ENCODE measurements around the gene NR1I2. TPM values are rescaled to one million over a fixed set of nuclear protein-coding genes. Genes with fewer than 3 reads are reported as not detected.

The NR1I2 gene
- total RNA-seq, 1 experiment from 2014 or later = 0.07 TPM

DNA sequence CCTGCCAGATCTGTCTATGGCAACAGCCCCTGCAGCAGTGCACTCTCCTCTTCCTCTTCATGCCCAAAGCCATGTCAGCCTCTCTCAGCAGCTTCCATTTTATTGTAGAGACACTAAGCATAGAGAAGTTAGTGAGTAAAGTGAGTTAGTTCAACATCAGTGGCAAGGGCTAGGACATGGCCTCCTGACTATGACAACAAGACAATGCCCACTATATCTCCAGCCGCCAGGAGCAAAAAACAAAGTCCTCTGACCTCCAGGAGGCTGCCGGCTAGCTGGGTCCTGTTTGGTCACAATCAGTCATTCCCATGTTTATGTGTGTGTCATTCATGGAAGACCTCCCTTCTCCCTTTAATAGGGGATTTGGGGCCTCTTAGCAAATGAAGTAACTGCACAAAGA is 14.9 kb downstream of the NR1I2 start:
- TF ChIP-seq, protein P1, sequence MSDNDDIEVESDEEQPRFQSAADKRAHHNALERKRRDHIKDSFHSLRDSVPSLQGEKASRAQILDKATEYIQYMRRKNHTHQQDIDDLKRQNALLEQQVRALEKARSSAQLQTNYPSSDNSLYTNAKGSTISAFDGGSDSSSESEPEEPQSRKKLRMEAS (IDR thresholded peaks at IDR 0.05) = no peak
- no peak for TF ChIP-seq SIN3A (IDR thresholded peaks at IDR 0.05; ENCODE audit: low read depth)
- no peak for TF ChIP-seq CEBPB (IDR thresholded peaks at IDR 0.05; ENCODE audit: low read depth)
- no peak for TF ChIP-seq TCF7L2 (IDR thresholded peaks at IDR 0.05; ENCODE audit: borderline replicate concordance, extremely low read depth, insufficient read depth, insufficient read length)
- TF ChIP-seq, protein P2, sequence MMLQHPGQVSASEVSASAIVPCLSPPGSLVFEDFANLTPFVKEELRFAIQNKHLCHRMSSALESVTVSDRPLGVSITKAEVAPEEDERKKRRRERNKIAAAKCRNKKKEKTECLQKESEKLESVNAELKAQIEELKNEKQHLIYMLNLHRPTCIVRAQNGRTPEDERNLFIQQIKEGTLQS (IDR thresholded peaks at IDR 0.05) = no peak
- no peak for TF ChIP-seq POLR2AphosphoS5 (IDR thresholded peaks at IDR 0.05; ENCODE audit: low read depth, low read length)
- TF ChIP-seq, protein P3, sequence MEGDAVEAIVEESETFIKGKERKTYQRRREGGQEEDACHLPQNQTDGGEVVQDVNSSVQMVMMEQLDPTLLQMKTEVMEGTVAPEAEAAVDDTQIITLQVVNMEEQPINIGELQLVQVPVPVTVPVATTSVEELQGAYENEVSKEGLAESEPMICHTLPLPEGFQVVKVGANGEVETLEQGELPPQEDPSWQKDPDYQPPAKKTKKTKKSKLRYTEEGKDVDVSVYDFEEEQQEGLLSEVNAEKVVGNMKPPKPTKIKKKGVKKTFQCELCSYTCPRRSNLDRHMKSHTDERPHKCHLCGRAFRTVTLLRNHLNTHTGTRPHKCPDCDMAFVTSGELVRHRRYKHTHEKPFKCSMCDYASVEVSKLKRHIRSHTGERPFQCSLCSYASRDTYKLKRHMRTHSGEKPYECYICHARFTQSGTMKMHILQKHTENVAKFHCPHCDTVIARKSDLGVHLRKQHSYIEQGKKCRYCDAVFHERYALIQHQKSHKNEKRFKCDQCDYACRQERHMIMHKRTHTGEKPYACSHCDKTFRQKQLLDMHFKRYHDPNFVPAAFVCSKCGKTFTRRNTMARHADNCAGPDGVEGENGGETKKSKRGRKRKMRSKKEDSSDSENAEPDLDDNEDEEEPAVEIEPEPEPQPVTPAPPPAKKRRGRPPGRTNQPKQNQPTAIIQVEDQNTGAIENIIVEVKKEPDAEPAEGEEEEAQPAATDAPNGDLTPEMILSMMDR (IDR thresholded peaks at IDR 0.05 in 2 of 3, conservative IDR thresholded peaks at IDR 0.05 in 1 of 3; ENCODE audit: borderline replicate concordance in 1 of 3, insufficient read depth in 1 of 3, low read depth in 2 of 3, low read length in 2 of 3) = no peak
- TF ChIP-seq SP1 (IDR thresholded peaks at IDR 0.05; ENCODE audit: low read depth) = no peak
- TF ChIP-seq, protein P4, sequence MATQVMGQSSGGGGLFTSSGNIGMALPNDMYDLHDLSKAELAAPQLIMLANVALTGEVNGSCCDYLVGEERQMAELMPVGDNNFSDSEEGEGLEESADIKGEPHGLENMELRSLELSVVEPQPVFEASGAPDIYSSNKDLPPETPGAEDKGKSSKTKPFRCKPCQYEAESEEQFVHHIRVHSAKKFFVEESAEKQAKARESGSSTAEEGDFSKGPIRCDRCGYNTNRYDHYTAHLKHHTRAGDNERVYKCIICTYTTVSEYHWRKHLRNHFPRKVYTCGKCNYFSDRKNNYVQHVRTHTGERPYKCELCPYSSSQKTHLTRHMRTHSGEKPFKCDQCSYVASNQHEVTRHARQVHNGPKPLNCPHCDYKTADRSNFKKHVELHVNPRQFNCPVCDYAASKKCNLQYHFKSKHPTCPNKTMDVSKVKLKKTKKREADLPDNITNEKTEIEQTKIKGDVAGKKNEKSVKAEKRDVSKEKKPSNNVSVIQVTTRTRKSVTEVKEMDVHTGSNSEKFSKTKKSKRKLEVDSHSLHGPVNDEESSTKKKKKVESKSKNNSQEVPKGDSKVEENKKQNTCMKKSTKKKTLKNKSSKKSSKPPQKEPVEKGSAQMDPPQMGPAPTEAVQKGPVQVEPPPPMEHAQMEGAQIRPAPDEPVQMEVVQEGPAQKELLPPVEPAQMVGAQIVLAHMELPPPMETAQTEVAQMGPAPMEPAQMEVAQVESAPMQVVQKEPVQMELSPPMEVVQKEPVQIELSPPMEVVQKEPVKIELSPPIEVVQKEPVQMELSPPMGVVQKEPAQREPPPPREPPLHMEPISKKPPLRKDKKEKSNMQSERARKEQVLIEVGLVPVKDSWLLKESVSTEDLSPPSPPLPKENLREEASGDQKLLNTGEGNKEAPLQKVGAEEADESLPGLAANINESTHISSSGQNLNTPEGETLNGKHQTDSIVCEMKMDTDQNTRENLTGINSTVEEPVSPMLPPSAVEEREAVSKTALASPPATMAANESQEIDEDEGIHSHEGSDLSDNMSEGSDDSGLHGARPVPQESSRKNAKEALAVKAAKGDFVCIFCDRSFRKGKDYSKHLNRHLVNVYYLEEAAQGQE (IDR thresholded peaks at IDR 0.05; ENCODE audit: low read depth) = no peak
- TF ChIP-seq POLR2A (IDR thresholded peaks at IDR 0.05; ENCODE audit: borderline replicate concordance, extremely low read depth, insufficient read depth, insufficient read length) = no peak
- no peak for TF ChIP-seq SRF (IDR thresholded peaks at IDR 0.05; ENCODE audit: low read depth)
- no peak for TF ChIP-seq JUND (IDR thresholded peaks at IDR 0.05)
- TF ChIP-seq EZH2phosphoT487 (IDR thresholded peaks at IDR 0.05; ENCODE audit: borderline replicate concordance) = no peak
- no peak for TF ChIP-seq ELF1 (IDR thresholded peaks at IDR 0.05; ENCODE audit: borderline replicate concordance, low read depth)
- no peak for TF ChIP-seq ZNF274 (IDR thresholded peaks at IDR 0.05; ENCODE audit: low read depth, low read length)
- no peak for TF ChIP-seq YY1 (IDR thresholded peaks at IDR 0.05; ENCODE audit: extremely low read depth, insufficient replicate concordance, low read depth, low read length)
- no peak for TF ChIP-seq FOSL1 (IDR thresholded peaks at IDR 0.05; ENCODE audit: low read depth)
- TF ChIP-seq EZH2 (IDR thresholded peaks at IDR 0.05) = no peak
- no peak for TF ChIP-seq RAD21 (IDR thresholded peaks at IDR 0.05; ENCODE audit: low read depth)
- Histone ChIP-seq H2AFZ (ENCODE audit: low read depth, low read length, poor library complexity, severe bottlenecking) (no peak overlapping the region), H3K4me2 (ENCODE audit: low read length) (no peak overlapping the region), H3K27ac (ENCODE audit: low read depth, low read length) (no peak overlapping the region), H3K4me1 (ENCODE audit: control insufficient read depth in 1 of 2, insufficient read depth in 2 of 2, low read length in 2 of 2) (peaks cover 12 to 16% of the 10 kb centered on the region in 2 experiments; a peak in 3 of 4 replicates), H3K9me3 (ENCODE audit: control insufficient read depth in 1 of 2, insufficient read depth in 1 of 2, low read depth in 1 of 2, low read length in 2 of 2) (no peaks in the 10 kb centered on the region), H3K4me3 (replicated peaks in 1 of 2; ENCODE audit: low read depth in 1 of 2, low read length in 2 of 2) (no peak overlapping the region), H3K9me2 (ENCODE audit: insufficient read depth) (no peaks in the 10 kb centered on the region), H3K9ac (ENCODE audit: low read length) (no peak overlapping the region), H3K79me2 (ENCODE audit: insufficient read depth, low read length) (no peaks in the 10 kb centered on the region), H3K36me3 (ENCODE audit: control insufficient read depth in 1 of 2, insufficient read depth in 2 of 2, low read length in 2 of 2) (no peaks in the 10 kb centered on the region), H3K27me3 (ENCODE audit: insufficient read depth, low read length) (no peaks in the 10 kb centered on the region), H4K20me1 (ENCODE audit: insufficient read depth) (no peaks in the 10 kb centered on the region)
- CTCF ChIA-PET = no interaction called here
- ATAC-seq (no peak), DNase-seq (ENCODE audit: low read depth, low spot score) (no peak)
- intact Hi-C loops (cut with micrococcal nuclease) = no loop called here
- RAD21 ChIA-PET (ENCODE audit: low non-redundant PET in 1 of 2, low total read pairs in 2 of 2, uncharacterized antibody in 2 of 2, unreplicated experiment in 2 of 2) = no interaction called here
- no TSS peak for BruUV-seq (replicated peaks)
- POLR2A ChIA-PET = no interaction called here

All from HCT116 (cell line).